GM12891 (cell line): ENCODE data around the gene OGDH.

Experiments
- PAX5 ChIP-seq: IDR thresholded peaks from 2 replicates; pipeline ENCODE4 v1.6.1; 2011; ENCODE audit warnings: low read length, moderate library complexity, mild to moderate bottlenecking; ENCODE audit not compliant: insufficient read depth, severe bottlenecking
- POLR2A ChIP-seq: IDR thresholded peaks from 2 replicates; pipeline ENCODE4 v1.6.1; 2011; ENCODE audit warnings: low read depth, low read length, control low read depth
- POLR2AphosphoS5 ChIP-seq: IDR thresholded peaks from 2 replicates; pipeline ENCODE4 v1.6.1; 2011; ENCODE audit warnings: low read depth, low read length, control low read depth
- POU2F2 ChIP-seq: IDR thresholded peaks from 2 replicates; pipeline ENCODE4 v1.6.1; 2011; ENCODE audit warnings: low read depth, mild to moderate bottlenecking, control low read depth, low read length, moderate library complexity
- SPI1 ChIP-seq: IDR thresholded peaks from 2 replicates; pipeline ENCODE4 v1.6.1; 2011; ENCODE audit warnings: low read depth, low read length, control low read depth
- TAF1 ChIP-seq: IDR thresholded peaks from 2 replicates; pipeline ENCODE4 v1.6.1; 2011; ENCODE audit warnings: low read depth, low read length, control low read depth

DNA sequence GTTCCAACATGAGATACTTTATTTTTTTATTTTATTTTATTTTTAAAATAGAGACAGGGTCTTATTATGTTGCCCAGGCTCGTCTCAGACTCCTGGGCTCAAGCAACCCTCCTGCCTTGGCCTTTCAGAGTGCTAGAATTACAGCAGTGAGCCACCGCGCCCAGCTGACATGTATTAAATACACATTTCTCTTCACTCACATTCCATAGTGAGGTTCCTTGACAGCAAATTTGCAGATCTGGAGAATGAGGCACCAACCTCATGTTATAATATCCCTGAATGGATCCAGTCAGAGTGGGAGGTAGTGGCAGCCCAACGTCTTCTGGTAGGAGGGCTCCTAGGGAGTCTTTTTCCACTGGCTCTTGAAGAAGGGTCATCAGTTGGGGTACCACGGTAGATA is 46.1 kb downstream of the OGDH start:
- TF ChIP-seq POLR2A (no peak), POLR2AphosphoS5 (no peak), SPI1 (no peak), TAF1 (no peak), PAX5 (no peak), POU2F2 (no peak)
